ENCODE results near the gene MICU1.

GRCh38 chr10:72513910-72514309 is 112.0 kb downstream of the MICU1 start:
- TF ChIP-seq CTCF (IDR thresholded peaks at IDR 0.05 in 2 of 3, conservative IDR thresholded peaks at IDR 0.05 in 1 of 3; ENCODE audit: borderline replicate concordance in 1 of 3, insufficient read depth in 1 of 3, low read depth in 2 of 3, low read length in 2 of 3) (no peak), POLR2A (IDR thresholded peaks at IDR 0.05; ENCODE audit: borderline replicate concordance, extremely low read depth, insufficient read depth, insufficient read length) (no peak)

All from HCT116 (cell line).